NK-92 (cell line): ENCODE data around the gene TIRAP.

ENCODE experiments used
- DNase-seq: peaks from one replicate; lab custom pipeline; 2025; ENCODE audit not compliant: unreplicated experiment; lab: John Stamatoyannopoulos, UW

TIRAP gene

DNA sequence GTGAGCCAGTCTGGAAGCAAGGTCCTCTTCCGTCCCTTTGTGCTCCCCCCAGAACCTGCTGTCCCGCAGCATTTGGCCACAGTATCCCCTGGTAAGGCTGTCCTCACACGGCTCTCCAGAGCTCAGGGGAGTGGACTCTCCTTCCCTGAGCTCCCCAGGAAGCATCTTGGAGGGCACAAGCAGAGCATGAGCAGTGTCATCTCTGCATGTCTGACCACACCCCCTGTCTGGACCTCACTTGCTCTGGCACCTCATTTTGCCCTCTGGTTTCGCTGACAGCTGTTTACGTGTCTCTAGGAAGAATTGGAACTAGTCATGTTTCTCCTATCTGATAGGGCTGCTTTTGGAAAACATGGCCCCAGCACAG, 36.5 kb downstream of the TIRAP start:
- no peak for DNase-seq

DNA sequence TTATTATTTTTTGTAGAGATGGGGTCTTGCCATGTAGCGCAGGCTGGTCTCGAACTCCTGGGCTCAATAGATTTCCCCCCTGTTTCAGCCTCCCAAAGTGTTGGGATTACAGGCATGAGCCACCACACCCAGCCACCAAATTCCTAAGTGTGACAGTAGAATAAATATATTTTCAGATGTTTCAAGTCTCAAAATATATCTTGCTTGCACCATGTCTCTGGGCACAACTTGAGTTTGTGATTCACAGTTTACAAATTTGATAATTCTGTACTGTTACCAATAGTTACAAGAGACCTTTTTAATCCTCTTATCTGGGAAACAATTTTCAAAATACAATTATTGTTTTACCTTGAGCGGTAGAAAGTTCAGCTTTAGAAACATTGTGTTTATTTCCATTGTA, 40.1 kb downstream of the TIRAP start:
- DNase-seq: no peak

DNA sequence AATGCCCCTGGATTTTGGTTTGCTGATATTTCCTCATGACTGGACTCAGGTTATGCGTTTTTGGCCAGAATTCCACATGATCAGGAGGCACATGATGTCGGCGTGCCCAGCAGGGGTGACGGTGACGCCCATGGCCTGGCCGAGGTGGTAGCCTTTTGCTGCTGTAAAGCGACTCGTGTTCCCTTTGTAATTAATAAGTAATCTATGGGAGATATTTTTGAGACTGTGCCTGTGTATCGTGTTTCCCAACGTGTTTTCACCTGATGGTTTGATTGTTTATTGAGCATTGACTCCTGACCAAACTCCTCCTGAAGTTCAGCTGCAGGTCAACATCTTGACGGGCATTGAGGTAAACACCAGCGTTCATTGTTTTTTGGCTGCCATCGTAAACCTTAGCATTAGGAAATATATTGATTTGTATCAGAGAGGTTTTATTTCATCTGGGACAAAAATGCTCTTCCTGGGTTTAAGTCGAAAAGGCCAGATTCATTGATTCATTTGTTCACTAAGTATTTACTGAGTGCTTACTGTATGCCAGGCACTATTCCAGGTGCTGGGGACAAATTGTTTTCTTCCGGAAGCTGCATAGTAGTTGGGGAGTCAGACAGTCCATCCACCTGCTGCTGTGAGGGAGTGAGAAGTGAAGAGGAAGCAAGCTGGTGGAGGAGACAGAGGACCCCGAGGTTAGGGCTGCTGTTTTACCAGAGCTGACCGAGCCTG, 44.5 kb downstream of the TIRAP start:
- no peak for DNase-seq

DNA sequence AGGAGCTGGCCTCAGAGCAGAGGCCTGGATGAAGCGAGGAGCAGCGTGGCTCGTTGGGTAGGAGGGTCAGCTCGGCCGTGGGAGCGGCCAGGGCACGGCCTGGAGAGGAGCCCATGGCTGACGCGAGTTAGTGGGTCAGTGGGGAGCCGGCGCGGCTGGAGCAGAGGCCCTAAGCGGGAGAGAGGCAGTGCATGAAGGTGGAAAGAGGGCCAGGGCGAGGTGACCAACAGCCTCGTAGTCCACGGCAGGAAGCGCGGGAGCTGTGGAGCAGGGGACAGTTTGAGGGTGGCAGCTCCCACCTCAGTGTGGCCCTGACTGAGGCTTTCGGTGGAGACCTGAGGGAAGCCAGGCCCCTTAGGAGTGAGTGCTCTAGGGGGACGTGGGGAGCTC, 45.1 kb downstream of the TIRAP start:
- no peak for DNase-seq

DNA sequence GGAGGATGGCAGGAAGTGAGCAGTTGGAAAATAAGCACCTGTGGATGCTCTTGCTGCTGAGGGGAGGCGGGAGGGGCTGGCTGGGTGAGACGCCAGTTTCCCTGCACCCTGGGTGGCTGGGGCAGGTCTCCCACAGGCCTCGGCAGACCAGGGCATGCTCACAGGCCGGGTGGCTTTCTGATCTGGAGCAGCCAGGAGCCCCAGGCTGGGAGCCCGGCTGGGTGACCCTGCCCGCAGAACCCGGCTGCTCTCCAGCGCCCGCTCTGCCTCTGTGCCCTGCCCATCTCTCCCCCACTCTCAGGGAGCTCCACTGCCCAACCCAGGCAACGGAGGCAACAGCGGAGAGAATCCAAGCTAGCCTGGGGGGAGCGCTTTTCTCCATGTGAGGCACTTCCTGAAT, 45.6 kb downstream of the TIRAP start:
- DNase-seq: no peak

DNA sequence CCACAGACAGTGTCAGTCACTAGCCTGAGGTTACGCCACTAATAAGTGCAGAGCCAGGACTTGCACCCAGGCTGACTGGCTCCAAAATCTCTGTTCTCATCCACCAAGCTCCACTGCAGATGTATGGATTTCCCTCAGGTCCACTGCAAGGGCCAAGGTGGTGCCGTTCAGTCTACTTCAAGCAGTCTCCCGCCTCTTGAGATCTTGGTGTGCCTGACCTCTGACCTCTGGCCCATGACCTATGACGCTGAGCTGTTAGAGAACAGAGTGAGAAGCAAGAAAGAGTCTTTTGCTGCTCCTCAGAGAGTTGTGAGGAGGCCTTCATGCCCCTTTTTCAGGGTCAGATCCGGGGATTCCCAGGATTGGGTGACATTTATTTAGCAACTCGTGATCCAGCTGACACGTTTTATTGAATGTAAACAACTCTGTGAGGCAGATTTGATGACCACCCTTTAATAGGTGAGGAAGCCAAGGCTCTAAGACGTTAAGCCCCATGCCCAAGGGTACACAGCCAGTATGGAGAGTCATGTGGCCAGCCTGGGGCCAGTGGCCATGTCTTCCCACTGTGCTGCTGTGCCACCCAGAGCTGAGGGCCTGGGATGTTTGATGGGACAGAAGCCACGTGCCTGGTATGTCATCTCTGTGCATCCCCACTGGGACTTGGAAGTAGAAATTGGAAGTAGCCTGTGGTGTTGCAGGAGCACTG, 46.2 kb downstream of the TIRAP start:
- DNase-seq: no peak

DNA sequence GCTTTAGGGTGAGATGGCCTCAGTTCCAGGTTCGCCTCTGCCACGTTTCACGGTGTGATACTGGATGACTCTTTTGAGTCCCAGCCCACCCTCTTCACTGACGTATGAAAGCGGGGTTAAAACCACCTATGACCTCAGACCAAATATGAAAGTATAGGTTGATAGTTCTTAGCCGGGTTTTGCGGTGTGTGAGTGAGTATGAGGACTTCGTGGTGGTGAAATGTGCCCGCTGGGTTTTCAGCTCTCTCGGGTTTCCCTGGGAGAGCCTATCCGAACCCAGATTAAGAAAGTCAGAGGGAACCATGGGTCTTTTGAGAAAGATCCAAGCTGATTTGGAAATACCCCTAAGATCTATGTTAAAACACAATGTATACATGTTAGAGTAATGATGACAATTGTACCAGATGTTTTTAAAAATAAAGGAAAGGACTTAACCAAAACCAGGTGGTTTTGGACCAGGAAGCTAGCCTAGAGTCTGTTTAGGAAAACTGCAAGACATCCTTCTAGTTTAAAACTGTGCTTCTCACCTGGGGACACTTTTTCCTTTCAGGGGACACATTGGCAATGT, 46.8 kb downstream of the TIRAP start:
- no peak for DNase-seq

DNA sequence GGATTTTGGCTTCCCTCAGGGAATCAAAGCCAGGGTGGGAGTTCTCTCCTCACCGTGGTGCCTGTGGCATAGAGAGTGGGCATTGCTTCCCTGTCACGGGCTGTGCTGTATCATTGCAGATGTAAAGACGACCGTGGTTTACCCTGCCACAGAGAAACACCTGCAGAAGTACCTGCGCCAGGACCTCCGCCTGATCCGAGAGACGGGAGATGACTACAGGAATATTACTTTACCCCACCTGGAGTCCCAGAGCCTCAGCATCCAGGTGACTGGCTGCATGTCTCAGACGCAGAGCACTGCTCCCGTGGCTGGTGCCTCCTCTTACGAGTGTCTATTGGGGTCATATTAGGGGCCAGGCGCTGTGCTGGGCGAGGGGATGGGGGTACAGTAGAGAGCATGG, 48.4 kb downstream of the TIRAP start:
- DNase-seq: no peak

DNA sequence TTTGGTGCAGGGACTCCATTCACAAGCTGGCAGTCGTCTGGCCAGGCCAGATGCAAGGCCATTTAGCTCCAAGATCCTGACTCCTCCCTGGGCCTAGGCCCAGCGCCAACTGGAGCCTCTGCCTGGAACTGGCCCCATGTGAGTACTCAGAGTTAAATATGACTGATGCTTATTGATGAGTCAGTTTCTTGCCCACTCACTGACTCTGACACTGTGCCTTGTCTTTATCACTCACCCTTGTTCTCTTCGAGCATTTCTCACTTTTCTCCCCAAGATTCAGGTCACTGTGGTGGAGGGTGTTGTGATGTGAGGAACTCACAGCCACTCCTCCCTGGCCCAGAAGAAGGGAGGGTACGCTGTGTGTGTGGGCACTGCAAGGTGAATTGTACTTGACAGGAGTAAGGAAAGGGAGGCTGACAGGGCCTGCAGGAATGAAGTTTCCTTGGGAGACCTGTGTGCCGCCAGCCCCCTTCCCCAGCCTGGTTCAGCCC, 49.4 kb downstream of the TIRAP start:
- DNase-seq: no peak

DNA sequence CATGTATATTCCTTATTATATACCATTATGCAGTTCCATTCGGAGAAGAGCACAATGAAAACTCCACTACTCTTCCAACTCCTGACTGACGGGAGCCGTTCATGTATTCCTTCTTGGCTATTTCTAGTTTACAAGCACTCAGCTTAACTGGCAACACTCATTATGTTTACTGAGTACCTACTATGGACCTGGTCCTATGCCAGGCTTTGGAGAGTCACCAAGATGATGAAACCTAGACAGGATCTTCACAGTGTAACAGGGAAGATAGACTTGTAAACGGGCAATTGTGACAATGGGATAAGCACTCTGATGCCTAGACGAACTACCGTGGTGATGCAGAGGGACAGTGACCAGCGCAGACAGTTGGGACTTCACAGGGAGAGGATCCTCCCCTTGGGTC, 50.2 kb downstream of the TIRAP start:
- no peak for DNase-seq

DNA sequence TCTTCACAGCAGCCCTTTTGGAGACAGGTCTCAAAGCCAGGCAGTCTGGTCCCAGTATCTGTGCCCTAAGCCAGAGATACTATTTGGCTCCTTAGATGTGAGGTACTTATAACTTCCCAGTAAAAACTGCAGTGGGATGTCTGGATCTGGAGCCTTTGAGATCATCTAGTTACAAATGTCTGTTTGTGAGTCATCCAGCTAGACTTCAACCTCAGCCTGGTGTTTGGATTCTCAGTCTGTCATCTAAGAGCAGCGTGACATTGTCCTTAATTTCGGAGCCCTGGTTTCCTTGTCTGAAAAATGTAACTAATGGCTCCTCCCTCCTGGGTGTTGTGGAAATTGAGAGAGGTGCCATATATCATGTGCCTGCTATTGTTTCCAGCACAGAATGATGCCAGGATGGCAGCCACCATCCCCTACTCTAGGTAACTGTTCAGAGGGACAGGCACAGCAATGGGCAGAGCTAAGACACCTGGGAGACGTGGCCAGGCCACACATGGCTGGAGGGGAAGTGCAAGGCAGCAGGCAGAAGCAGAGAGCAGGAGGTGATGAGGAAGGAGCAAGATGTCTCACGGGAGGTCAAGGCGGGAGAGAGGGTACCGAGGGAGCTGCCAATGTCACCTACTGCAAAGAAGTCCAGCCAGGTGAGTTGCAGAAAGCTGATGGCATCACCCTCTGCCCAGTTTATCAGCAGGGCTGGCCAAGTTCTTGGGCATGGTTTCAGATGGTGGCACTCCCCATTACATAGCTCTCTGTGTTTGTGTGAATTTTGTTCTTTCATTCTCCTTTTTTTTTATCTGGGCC, 52.0 kb downstream of the TIRAP start:
- DNase-seq: no peak

DNA sequence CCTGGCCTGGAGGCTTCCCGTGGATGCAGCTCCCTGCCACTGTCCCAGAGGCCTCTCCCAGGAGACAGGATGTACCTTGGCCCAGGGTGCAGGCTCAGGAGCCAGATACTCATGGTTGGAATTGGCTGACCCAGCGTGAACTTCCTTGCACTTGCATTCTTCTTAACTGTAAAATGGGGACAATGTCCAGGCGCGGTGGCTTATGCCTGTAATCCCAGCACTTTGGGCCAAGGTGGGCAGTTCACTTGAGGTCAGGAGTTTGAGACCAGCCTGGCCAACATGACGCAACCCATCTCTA, 52.5 kb downstream of the TIRAP start:
- DNase-seq: no peak

DNA sequence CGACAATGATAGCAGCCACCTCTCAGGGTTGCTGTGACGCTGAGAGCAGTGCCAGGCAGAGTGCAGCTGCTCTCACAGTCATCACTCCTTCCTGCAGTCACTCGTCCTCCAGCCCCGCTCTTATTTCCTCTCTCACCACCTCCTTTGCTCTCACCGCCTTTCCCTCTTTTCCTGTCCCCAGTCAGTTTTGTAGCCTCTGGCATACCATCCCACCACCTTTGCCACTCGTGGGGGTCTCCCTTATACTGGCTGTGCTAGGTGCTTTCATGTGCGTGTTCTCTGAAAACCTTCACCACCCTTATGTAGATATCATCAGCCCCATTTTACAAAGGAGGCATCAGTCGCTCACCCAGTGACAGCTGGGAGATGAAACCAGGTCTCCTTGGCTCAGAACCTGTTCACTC, 53.2 kb downstream of the TIRAP start:
- no peak for DNase-seq

DNA sequence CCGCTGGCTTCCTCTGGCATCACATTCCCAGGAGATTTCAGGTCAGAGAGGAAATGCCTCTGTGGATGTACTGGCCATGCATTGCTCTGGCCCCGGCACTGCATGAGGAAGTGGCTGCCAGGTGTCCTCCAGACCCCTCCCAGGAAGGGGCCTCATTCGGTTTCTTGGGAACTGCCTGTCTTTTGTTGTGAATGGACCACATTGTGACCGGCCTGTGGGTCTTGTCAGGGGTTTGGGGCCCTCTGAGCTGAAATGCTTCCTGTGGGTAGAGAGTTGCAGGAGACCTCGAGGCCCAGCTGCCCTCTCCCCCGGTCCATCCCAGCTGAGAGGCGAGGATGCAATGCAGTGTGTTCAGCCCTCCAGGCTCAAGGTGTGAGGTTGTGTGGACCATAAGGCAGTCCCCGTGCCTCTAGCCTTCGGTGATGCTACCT, 53.8 kb downstream of the TIRAP start:
- no peak for DNase-seq

DNA sequence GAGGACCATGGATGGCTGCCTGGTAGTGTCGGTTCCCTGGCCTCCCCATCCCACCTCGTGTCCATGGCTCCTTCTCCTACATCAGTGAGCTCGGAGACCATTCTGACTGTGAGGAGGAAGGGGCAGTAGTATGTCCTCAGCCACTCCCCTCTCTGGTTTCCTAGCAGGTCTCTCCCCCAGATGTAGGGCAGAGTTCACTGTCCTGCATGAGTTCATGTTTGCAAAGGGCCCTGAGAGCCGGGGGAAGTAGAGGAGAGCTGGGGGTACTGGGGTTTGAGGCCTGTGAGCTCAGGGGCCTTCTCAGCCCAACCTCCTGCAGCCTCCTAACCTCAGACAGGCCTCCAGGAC, 54.2 kb downstream of the TIRAP start:
- no peak for DNase-seq

DNA sequence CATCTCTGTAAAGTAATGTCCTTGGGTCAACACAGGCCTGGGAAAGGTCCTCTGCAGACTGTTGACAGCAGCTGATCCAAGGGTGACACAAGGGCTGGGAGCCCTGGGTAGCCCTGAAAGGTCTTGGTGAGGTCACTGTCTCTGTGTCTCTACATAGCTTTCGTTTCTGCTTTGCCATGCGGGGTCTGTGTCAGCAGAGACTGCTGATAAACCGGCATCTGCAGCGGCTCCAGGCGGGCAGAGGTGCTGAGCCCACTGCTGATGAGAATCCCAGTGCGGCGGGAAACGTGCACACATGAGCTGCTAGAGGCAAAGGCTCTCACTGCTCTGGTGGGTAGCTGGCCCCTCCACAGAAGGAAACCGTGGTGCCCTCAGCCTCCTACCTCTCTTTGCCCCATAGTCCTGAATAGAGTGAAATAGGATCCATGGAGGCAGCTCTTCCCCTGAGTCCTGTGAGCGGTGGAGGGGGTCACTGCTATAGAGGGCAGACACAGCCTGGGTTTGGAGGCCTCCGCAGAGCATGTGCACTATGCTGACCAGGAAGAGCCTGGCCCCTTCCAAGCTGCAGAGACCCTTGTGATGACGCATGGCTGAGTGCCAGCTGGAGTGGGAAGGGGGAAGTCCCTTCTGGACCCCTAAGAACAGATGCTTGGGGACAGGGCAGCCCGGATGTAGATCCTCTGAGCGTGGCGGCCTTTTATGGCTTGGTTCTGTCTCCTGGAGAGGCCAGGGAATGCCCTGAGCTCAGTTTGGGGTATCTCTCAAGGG, 54.8 kb downstream of the TIRAP start:
- no peak for DNase-seq

DNA sequence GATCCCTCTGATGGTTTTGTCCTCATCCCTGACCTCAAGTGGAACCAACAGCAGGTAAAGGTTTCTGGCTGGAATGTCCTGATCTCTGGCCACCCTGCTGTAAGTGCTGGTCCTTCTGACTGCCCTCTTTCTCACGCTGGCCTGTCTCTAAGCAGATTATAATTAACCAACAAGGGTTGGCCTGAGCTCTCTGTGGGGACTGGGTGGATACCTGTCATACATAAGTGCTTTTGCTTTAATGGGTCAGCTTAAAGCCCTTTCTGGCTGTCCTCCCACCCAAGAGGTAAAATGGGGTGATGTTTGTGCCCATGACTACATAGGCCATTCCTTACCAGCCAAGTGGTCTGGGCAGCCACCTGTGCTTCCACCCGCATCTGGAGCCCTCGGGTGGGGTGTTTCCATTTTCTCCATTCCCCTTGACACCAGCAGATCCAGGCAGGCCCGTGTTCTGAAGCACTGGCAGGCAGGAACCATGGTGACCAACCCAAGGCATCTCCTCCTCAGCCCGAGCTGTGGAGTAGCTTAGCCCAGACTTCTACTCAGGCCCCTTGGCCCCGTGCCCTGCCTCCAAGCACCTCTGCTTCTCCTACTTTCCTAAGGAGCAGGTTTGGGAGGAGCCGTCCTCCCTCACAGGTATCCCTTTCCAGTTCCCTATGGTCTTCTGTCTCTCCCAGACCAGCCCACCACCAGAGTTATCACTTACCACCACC, 55.6 kb downstream of the TIRAP start:
- DNase-seq: no peak

DNA sequence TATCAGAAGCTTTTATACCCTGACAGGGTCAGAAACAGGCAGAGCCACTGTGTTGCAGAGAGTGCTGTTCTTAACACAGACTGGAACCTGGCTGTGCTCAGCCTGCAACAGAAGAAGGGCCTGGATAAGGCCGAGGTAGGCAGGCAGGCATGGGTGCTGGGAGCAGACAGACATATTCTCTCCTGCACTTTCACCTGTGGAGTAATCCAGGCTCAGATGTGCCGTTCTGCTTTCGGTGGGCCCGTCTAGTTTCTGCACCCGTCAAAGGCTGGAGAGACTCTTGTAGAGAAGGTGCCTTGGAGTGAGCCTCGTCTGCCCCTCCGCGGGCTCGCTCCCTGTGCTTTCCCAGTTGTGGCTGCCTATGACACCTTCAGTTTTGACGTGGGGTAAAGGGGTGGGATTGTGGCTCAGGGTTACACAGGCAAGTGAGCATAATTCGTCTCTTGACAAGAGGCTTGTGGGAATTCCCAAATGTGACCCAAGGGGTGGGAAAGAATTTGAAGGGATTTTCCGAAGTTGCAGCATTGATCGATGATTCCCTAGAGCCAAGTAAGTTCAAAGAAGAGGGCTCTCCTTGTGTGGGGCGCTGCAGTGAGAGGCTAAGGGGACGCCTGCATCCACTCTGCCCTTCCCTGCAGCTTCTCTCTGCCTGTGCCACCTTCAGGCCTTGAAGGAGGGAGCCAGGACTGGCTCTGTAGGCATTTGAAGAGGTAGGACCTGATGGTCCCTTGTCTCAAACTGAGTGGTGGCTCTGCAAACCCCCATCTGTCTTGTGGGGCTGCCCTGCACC, 56.4 kb downstream of the TIRAP start:
- DNase-seq: no peak

DNA sequence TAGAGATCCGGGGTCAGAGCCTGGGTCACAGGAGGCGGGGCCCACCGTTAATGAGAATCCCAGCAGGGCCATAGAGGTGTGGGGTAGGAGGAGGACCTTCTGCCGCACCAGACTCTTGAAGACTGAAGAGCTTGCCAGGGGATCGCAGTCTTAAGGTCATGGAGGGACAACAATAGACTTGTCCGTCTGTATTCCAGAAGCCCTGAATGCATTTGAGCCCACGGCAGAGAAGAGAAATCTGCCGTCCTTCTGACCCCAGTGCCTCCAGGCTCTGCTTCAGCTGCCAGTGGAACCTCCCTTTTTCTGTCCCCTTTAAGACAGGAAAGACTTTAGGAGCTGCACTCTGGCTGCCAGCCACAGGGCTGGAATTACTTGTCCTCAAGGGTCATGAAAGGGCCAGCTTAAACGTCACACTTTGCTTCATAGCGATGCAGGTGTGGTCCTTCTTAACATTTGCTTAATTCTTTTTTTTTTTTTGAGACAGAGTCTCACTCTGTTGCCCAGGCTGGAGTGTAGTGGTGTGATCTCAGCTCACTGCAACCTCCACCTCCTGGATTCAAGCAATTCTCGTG, 57.1 kb downstream of the TIRAP start:
- DNase-seq: no peak
